Measurements from ENCODE around the gene METTL26.
"Not testable (repeated sequence)": the region's sequence is repeated elsewhere in the genome, so short reads cannot be mapped to it uniquely, and the experiment has no call there.

METTL26 gene

GRCh38 chr16:624526-625070, 11.5 kb downstream of the METTL26 start:
- DNase-seq: no peak

- DNase-seq: no peak
Measured at GRCh38 chr16:622920-623280, 13.2 kb downstream of the METTL26 start.

GRCh38 chr16:621526-622105, 14.5 kb downstream of the METTL26 start:
- no peak for DNase-seq

GRCh38 chr16:620700-621525, 15.2 kb downstream of the METTL26 start:
- DNase-seq: no peak

- DNase-seq: no peak
Measured at GRCh38 chr16:619476-620100, 16.5 kb downstream of the METTL26 start.

GRCh38 chr16:617855-618254, 18.2 kb downstream of the METTL26 start:
- no peak for DNase-seq

GRCh38 chr16:616733-617586, 19.1 kb downstream of the METTL26 start:
- no peak for DNase-seq

- no peak for DNase-seq
Measured at GRCh38 chr16:615122-615521, 21.0 kb downstream of the METTL26 start.

GRCh38 chr16:610513-611381, 25.4 kb downstream of the METTL26 start:
- DNase-seq: peak; percentile 12

- no peak for DNase-seq
Measured at GRCh38 chr16:609984-610383, 26.1 kb downstream of the METTL26 start.

GRCh38 chr16:609316-609715, 26.8 kb downstream of the METTL26 start:
- no peak for DNase-seq

GRCh38 chr16:608019-608418, 28.1 kb downstream of the METTL26 start:
- DNase-seq: no peak

GRCh38 chr16:606656-607307, 29.3 kb downstream of the METTL26 start:
- no peak for DNase-seq

GRCh38 chr16:603933-604332, 32.2 kb downstream of the METTL26 start:
- DNase-seq: no peak

- DNase-seq: no peak
Measured at GRCh38 chr16:600781-601180, 35.3 kb downstream of the METTL26 start.

- DNase-seq: no peak
Measured at GRCh38 chr16:598823-599739, 37.0 kb downstream of the METTL26 start.

- DNase-seq: not testable (repeated sequence)
Measured at GRCh38 chr16:597655-598054, 38.5 kb downstream of the METTL26 start.

- no peak for DNase-seq
Measured at GRCh38 chr16:596736-597060, 39.4 kb downstream of the METTL26 start.

- DNase-seq: no peak
Measured at GRCh38 chr16:595942-596735, 40.0 kb downstream of the METTL26 start.
